Activated T-cell treated with anti-CD3 and anti-CD28 coated beads, Interleukin-2, amount 50 U/mL, for 24 hours (primary cell): ENCODE results near the gene PIP5KL1.

Experiments used
- DNase-seq: peaks from one replicate; pipeline ENCODE4 v3.0.0-alpha.2; 2020
- H3K27ac Mint-ChIP-seq: 2 replicates; pipeline ENCODE4 v1.8.0; 2020; ENCODE audit warnings: mild to moderate bottlenecking, mixed read lengths
- H3K27me3 Mint-ChIP-seq: 2 replicates; pipeline ENCODE4 v1.8.0; 2020; ENCODE audit warnings: mixed read lengths
- H3K36me3 Mint-ChIP-seq: 2 replicates; pipeline ENCODE4 v1.8.0; 2020; ENCODE audit warnings: low read depth, mixed read lengths
- H3K4me1 Mint-ChIP-seq: 2 replicates; pipeline ENCODE4 v1.8.0; 2020; ENCODE audit warnings: low read depth, mixed read lengths
- H3K4me3 Mint-ChIP-seq: 2 replicates; pipeline ENCODE4 v1.8.0; 2020; ENCODE audit warnings: mild to moderate bottlenecking, moderate library complexity, mixed read lengths
- H3K9me3 Mint-ChIP-seq: 2 replicates; pipeline ENCODE4 v1.8.0; 2020; ENCODE audit warnings: mixed read lengths

The PIP5KL1 gene

DNA sequence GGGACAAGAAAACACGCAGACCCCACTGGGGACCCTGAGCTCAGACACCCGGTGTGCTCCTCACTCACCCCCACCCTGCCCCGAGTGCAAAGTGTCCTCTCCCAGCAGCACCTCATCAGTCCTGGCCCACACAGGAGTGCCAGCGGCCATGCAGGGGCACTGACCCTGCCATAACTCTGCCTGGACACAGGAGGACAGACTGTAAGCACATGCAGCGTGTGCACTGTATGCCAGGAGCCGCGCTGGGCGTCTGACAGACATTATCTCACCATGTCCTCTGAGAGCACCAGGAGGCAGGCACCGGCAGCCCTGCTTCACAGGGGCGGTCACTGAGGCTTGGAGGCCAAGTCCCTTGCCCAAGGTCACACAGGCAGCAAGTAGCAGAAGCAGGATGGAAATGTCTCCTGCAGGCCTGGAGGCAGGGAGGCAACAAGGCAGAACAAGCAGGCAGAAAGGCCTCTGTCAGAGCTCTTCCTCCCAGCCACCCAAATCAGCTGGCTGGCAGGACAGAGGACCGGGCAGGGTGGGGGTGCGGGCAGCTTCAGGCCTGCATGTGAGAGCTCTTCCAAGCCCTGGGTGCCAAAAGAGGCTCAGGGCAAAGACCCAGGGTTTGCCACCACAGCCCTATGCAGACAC lies 41.8 kb upstream of the PIP5KL1 start:
- H3K36me3 Mint-ChIP-seq = peaks cover 33% of the 10 kb centered on the region
- peak; percentile 49 for DNase-seq
- H3K9me3 Mint-ChIP-seq = no peaks in the 10 kb centered on the region
- peaks cover 100% of the 10 kb centered on the region for H3K4me1 Mint-ChIP-seq
- peak overlapping the region; percentile 93 for H3K4me3 Mint-ChIP-seq
- H3K27ac Mint-ChIP-seq = peak overlapping the region; percentile 95
- H3K27me3 Mint-ChIP-seq = no peaks in the 10 kb centered on the region

DNA sequence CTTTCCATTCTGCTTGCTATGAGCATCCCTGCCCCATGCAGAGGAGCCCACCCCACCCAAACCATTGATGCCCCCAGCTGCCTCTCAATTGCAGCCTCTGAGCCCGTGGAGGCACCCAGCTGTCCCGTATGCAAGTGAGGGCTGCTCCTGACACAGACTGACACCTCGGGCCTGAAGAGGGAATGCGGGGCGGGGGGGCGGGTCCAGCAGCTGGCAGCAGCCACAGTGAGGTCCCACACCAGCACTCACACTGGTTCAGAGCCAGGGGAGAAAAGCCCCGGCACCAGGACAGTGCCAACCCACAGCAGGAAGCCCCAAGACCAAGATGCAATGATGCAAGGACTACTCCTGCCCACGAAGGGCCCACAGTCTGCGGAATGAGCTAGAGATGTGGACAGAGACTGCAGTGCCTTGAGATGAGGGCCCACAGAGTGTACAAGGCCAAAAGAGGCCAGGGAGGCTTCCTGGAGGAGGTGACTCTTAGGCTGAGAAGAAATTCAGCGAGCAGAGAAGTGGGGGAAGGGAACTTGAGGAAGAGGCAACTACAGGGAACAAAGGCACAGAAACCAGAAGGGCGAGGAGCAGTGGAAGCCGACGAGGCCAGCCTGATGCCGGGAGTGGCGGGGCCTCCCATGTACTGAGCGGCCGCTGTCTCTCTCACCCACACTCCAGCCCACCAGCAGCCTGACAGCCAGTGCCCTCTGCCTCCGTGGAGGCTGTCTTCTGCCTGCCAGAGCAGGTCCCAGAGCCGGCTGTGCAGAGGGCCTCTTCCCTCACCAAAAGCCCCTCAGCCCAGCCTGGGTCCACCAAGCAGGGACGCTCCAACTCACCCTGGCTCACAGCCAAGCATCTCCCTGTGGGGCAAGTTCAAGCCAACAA lies 41.0 kb upstream of the PIP5KL1 start:
- H3K27ac Mint-ChIP-seq = peak overlapping the region; percentile 97
- peaks cover 100% of the 10 kb centered on the region for H3K4me1 Mint-ChIP-seq
- H3K9me3 Mint-ChIP-seq = no peaks in the 10 kb centered on the region
- peak overlapping the region; percentile 93 for H3K4me3 Mint-ChIP-seq
- no peaks in the 10 kb centered on the region for H3K27me3 Mint-ChIP-seq
- peaks cover 31% of the 10 kb centered on the region for H3K36me3 Mint-ChIP-seq
- no peak for DNase-seq

DNA sequence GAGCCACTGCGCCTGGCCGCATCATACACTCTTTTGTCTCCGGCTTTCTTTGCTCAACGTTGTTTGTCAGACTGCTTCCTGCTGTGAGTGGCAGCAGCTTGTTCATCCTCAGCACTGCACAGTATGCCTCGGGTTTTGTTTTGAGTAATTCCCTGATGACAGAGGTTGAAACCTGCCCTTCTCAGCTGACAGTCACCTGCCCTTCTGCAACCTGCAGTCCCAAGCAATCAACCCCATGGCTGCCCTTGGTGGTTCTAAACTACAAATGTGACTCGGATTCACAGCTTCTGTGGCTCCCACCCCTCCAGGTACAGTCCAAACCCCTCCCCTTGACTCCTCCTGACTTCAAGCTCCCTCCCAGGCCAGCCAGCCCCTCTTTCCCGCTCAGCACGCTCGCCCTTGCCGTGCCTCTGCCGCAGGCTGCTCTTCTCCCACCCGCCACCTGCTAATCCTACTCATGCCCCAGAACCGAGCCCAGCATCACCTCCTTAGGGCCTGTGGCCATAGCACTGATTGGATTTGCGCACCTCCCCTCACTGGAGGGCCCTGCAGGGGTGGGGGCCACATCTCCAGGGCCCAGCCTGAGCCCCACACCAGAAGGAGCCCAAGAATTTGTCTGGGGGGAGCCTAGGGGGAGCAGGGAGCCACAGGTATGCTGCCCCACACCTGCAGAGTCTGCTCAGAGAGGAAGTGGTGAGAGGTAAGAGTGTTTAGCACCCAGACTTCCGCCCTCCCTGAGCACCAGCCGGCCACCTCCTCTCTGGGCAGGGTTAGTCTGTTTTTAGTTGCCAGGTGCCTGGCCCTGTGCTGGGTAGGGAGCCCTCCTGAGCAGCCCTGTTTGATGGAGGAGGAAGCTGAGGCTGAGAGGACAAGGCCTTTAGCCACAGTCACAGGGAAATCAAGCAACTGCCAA lies 40.1 kb upstream of the PIP5KL1 start:
- peaks cover 21% of the 10 kb centered on the region for H3K36me3 Mint-ChIP-seq
- peak; percentile 78 for DNase-seq
- peak overlapping the region; percentile 93 for H3K4me3 Mint-ChIP-seq
- H3K4me1 Mint-ChIP-seq = peaks cover 100% of the 10 kb centered on the region
- H3K27ac Mint-ChIP-seq = peak overlapping the region; percentile 97
- no peaks in the 10 kb centered on the region for H3K9me3 Mint-ChIP-seq
- H3K27me3 Mint-ChIP-seq = no peaks in the 10 kb centered on the region

DNA sequence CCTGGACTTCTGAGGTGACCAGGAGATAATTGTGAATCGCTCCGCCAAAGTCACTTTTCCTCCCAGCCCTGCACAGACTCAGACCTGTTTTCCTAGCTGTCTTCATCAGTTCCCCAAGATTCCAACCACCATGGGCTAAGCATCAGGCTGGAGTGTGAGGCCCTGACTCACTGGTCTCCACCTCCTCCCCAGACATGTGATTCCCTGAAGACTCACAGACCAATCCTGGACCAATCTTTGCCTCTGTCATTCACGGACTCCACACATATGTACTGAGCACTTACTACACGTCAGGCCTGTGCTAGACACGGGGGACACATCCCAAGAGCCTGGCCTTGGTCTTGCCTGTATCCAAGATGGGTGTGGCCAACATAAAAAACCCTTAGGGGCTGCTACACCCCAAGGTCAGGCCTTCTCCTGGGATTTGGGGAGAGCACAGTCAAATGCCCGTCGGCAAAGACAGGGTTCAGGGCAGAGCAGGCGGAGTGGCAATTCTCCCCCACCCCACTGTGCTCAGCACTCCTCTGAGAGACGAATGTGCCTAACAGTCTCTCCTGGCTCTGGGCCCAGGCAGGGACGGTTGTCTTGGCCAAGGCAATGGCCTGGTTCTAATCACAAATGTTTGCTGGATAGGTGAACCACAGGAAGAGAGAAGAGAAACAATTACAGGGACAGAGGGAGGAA lies 38.3 kb upstream of the PIP5KL1 start:
- Mint-ChIP-seq H3K27ac (peak overlapping the region; percentile 97), H3K4me1 (peaks cover 100% of the 10 kb centered on the region), H3K4me3 (peak overlapping the region; percentile 93), H3K36me3 (peaks cover 15% of the 10 kb centered on the region), H3K9me3 (no peaks in the 10 kb centered on the region), H3K27me3 (no peaks in the 10 kb centered on the region)
- no peak for DNase-seq

DNA sequence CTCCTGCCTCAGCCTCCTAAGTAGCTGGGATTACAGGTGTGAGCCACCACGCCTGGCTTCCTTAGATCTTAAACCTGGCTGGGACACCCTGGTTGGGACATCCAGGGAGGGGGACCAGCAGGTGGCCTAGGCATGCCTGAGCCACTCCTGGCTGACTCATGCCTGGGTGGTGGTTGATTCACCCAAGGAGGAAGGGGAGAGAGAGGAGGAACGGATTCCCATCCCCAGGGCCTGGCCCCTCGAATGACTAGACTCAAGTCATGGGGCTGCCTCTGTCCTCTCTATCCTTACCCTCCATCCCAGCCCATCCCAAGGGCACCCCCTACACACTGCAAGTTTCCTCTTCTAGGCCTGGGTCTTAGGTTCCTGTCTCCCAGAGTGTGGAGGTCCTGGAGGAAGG lies 37.5 kb upstream of the PIP5KL1 start:
- Mint-ChIP-seq H3K27ac (peak overlapping the region; percentile 97), H3K27me3 (no peaks in the 10 kb centered on the region), H3K4me1 (peaks cover 100% of the 10 kb centered on the region), H3K36me3 (peaks cover 22% of the 10 kb centered on the region), H3K9me3 (no peaks in the 10 kb centered on the region), H3K4me3 (peak overlapping the region; percentile 93)
- no peak for DNase-seq

DNA sequence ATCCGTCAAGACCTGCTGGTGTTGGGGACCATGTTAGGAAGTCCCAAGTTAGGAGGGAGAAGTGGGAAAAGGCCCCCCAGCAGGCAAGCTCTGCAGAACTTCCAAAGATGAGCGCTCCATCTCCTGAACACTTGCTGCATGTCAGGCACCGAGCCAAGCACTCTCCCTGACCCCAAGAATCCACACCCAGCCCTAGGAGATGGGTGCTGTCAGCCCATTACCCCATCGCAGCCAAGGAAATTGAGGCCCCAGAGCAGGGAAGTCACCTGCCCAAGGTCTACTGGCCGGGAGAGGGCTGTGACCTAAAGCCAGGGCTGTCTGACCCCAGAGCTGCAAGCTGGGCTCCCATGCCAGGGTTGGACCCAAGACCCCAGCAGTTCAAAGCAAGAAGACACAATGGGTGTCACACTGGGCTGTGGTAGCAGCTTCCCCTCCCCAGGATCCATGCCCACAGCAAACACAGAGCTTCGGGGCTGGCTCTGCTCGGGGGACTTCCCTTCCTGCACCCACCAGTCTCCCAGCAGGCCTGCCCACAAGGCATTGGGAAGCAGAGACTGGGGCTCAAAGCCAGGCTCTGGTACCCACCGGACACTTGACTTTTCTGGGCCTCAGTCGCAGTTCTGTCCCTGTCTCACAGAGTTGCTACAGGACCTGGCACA lies 36.7 kb upstream of the PIP5KL1 start:
- no peaks in the 10 kb centered on the region for H3K9me3 Mint-ChIP-seq
- no peak for DNase-seq
- H3K4me1 Mint-ChIP-seq = peaks cover 100% of the 10 kb centered on the region
- peaks cover 20% of the 10 kb centered on the region for H3K36me3 Mint-ChIP-seq
- peak overlapping the region; percentile 97 for H3K27ac Mint-ChIP-seq
- peak overlapping the region; percentile 93 for H3K4me3 Mint-ChIP-seq
- no peaks in the 10 kb centered on the region for H3K27me3 Mint-ChIP-seq

DNA sequence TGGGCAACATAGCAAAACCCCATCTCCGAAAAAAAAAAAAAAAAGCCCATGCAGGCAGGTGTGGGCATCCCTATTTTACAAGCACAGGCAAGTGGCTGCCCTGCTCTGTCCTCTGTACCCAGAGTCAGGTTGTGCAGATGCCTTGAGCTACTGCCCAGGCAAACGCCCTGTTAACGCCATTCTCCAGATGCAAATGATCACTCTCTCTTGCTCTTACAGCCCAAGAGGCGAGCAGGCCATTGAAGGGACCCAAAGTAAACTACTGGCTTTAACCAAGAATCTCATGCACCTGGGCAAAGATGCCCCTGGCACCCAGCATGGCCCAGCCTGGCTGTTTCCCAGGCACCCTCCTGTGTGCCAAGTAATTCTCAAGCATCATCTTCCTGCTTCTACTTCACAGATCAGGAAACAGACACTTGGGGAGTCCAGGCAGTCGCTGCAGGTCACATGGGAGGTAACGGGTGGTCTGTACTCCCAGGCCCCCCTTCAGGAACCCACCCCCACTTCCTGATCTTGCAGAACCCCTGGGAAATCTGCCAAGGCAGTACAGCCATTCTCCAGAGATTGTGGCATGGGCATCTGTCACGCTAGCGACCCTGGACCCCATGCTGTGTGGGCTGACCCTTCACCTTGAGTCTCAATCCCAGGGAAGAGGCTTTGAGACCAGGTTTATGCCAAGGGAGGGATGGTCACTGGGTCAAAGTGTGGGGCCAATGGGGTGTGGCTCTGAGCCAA lies 36.0 kb upstream of the PIP5KL1 start:
- peaks cover 24% of the 10 kb centered on the region for H3K36me3 Mint-ChIP-seq

DNA sequence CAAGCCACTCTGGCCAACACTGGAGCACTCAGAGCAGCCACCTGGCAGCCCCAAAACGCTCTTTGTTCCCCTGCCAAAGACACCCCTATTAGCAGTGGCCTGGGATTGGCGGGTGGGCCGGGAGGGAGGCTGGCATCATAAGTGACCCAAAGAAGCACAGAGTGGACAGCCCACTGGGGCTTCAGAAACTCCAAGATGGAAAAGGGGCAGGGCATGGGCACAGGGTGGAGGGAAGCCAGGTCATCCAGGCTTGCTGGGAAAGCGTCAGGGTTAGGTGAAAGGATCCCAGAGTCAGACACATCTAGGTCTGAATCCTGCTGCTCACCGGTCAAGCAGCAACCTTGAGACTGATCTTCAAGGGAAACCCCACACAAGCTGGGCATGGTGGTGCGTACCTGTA lies 35.4 kb upstream of the PIP5KL1 start:
- Mint-ChIP-seq H3K27ac (peak overlapping the region; percentile 97), H3K4me3 (peak overlapping the region; percentile 68)

More for the DNA sequence above, 36.0 kb upstream of the PIP5KL1 start:
- Mint-ChIP-seq H3K9me3 (no peaks in the 10 kb centered on the region), H3K27me3 (no peaks in the 10 kb centered on the region), H3K27ac (peak overlapping the region; percentile 97), H3K4me1 (peaks cover 100% of the 10 kb centered on the region), H3K4me3 (no peak overlapping the region)
- no peak for DNase-seq

DNA sequence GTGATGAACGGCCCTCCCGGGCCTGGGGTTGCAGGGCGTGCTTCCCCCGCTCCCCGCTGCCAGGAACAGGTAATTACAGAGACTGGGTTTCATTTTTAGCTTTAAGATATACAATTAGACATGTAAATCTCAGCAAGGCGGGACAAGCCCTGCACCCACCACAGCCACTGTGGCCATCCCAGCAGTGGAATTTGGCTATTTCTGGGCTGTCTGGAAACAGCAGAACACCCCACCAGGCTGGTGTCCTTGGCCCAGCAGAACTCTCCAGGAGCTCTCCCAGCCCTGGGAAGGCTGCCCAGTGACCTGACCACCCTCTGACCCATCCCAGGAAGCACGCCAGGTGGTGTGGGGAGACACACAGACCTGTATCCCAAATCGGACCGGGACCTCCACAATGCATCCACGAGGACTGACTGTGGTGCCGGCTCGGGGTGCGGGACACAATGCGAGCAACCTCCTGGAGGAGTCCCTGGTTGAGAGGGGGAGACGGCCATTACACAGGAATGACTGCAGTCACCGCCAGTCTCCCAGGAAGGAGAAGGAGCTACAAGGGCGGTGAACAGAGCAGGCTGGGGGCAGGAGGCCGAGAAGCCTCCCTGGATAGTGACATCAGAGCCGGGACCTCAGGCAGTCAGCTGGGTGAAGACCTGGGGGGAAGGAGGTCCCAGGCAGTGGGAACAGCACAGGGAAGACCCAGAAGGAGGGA lies 32.9 kb upstream of the PIP5KL1 start:
- Mint-ChIP-seq H3K9me3 (no peaks in the 10 kb centered on the region), H3K36me3 (peaks cover 27% of the 10 kb centered on the region), H3K27ac (peak overlapping the region; percentile 97), H3K4me3 (peak overlapping the region; percentile 30), H3K4me1 (peaks cover 100% of the 10 kb centered on the region), H3K27me3 (no peaks in the 10 kb centered on the region)
- DNase-seq = no peak

More for the DNA sequence above, 35.4 kb upstream of the PIP5KL1 start:
- DNase-seq = no peak
- Mint-ChIP-seq H3K36me3 (peaks cover 29% of the 10 kb centered on the region), H3K9me3 (no peaks in the 10 kb centered on the region), H3K4me1 (peaks cover 100% of the 10 kb centered on the region), H3K27me3 (no peaks in the 10 kb centered on the region)

DNA sequence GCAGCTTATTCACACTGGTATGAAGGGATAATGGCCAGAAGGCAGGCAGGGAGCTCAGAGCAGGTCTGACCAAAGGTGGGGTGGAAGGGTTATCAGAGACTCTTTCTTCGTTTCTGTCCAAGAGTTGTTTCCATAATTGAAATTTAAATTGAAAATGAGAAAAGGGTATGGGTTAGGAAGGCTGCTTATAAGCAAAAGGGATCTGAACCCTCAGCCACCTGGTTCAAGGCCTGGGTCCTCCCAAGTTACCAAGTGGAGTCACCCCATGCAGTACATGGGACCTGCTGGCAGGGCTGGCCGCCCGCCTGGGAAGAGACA lies 32.4 kb upstream of the PIP5KL1 start:
- Mint-ChIP-seq H3K27me3 (no peaks in the 10 kb centered on the region), H3K4me1 (peaks cover 98% of the 10 kb centered on the region), H3K36me3 (peaks cover 26% of the 10 kb centered on the region), H3K9me3 (no peaks in the 10 kb centered on the region), H3K4me3 (peak overlapping the region; percentile 30), H3K27ac (peak overlapping the region; percentile 97)
- DNase-seq = no peak

DNA sequence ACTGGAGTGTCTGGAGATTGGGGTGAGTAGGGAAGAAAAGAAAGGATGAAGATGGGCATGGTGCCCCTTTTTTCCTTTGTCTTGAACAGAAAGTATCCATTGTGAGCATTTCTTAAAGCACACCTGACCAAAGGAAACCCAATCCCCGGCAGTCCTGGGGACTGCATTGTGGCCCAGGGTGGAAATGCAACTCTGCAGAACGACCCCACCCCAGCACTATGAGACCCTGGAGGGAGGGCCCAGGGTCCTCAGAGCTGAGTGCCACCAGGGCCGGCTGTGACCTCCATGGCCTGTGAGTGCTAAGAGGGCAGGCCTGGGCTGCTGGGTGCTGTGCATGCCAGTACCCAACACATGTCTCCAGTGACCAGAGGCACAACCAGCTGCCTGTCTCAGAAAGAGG lies 31.7 kb upstream of the PIP5KL1 start:
- no peaks in the 10 kb centered on the region for H3K9me3 Mint-ChIP-seq
- peaks cover 98% of the 10 kb centered on the region for H3K4me1 Mint-ChIP-seq
- no peaks in the 10 kb centered on the region for H3K27me3 Mint-ChIP-seq
- H3K36me3 Mint-ChIP-seq = peaks cover 26% of the 10 kb centered on the region
- peak overlapping the region; percentile 2 for H3K4me3 Mint-ChIP-seq
- peak overlapping the region; percentile 97 for H3K27ac Mint-ChIP-seq
- DNase-seq = no peak

DNA sequence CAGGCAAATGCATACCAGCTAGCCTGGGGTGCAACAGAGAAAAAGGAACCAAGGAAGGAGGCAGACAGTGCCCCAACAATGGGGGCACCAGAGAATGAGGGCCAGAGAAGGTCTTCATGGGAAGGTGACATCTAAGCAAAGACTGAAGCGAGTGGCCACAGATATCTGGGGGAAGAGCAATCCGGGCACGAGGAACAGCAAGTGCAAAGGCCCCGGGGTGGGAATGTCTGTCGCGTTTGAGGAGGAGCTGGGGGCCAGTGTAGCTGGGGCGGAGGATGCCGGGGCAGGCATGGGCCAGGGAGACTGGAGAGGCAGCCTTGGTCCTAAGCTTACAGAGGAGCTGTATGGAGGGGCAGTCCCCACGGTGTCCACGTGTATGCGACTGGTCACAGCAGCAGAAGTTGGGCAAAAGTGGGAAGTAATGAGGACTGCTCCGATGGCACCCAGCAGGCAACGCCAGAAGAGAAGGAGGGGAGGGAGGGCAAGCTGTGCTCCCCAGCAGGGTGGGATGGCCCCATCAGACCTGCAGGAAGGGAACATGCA lies 31.1 kb upstream of the PIP5KL1 start:
- no peak for DNase-seq
- Mint-ChIP-seq H3K4me1 (peaks cover 98% of the 10 kb centered on the region), H3K27ac (peak overlapping the region; percentile 97), H3K36me3 (peaks cover 26% of the 10 kb centered on the region), H3K27me3 (no peaks in the 10 kb centered on the region), H3K4me3 (no peak overlapping the region), H3K9me3 (no peaks in the 10 kb centered on the region)
